PC-9 (cell line): Measurements from ENCODE around the gene VSX1. TPM values are rescaled to one million over a fixed set of nuclear protein-coding genes. Genes with fewer than 3 reads are reported as not detected.

Experiments used
- BruUV-seq: library from RNA; stranded (reverse); fragments of 400-500 nt; replicated peaks from 2 replicates; lab custom pipeline; 2021; lab: Mats Ljungman, UMichigan
- CTCF ChIA-PET: fragments of 300-600 bp; sonication (Branson Sonifier 250); formaldehyde crosslinking; loops from one replicate; lab custom pipeline; 2022; ENCODE audit warnings: antibody characterized with exemption; lab: Charles Lee
- POLR2A ChIA-PET: fragments of 300-600 bp; sonication (Branson Sonifier 250); formaldehyde crosslinking; loops from one replicate; lab custom pipeline; 2022; ENCODE audit warnings: antibody characterized with exemption; ENCODE audit not compliant: unreplicated experiment; lab: Charles Lee
- DNase-seq, 2 experiments: peaks; one replicate each; pipeline versions ENCODE4 v3.0.0 to v3.0.0-alpha.2; 2015 to 2022; ENCODE audit warnings: mixed read lengths in 1 of 2
- H2AFZ ChIP-seq: fragments of 200-600 bp; sonication (generic); 2 replicates; pipeline ENCODE4 v1.8.1; 2017; ENCODE audit warnings: antibody characterized with exemption
- H3F3A ChIP-seq: fragments of 200-600 bp; sonication (generic); 2 replicates; pipeline ENCODE4 v1.8.1; 2017; ENCODE audit warnings: antibody characterized with exemption, mild to moderate bottlenecking, low read depth; ENCODE audit not compliant: insufficient read depth
- H3K27ac ChIP-seq: fragments of 200-600 bp; sonication (generic); 2 replicates; pipeline ENCODE4 v1.6.1; 2016; ENCODE audit warnings: mixed run types
- H3K27me3 ChIP-seq: fragments of 200-600 bp; sonication (generic); 2 replicates; pipeline ENCODE4 v1.6.1; 2016; ENCODE audit warnings: low read depth, mixed run types; ENCODE audit not compliant: insufficient read depth
- H3K36me3 ChIP-seq: fragments of 200-600 bp; sonication (generic); 2 replicates; pipeline ENCODE4 v1.6.1; 2016; ENCODE audit warnings: low read depth, mixed run types
- H3K4me1 ChIP-seq: fragments of 200-600 bp; sonication (generic); replicated peaks from 2 replicates; pipeline ENCODE4 v1.6.1; 2016; ENCODE audit warnings: mixed run types; ENCODE audit not compliant: insufficient read depth
- H3K4me2 ChIP-seq: fragments of 200-600 bp; sonication (generic); 2 replicates; pipeline ENCODE4 v1.6.1; 2017; ENCODE audit warnings: mixed run types
- H3K4me3 ChIP-seq: fragments of 200-600 bp; sonication (generic); 2 replicates; pipeline ENCODE4 v1.6.1; 2016; ENCODE audit warnings: mixed run types
- H3K79me2 ChIP-seq: fragments of 200-600 bp; sonication (generic); 2 replicates; pipeline ENCODE4 v1.6.1; 2017; ENCODE audit warnings: low read depth, mixed run types
- H3K9me2 ChIP-seq: fragments of 200-600 bp; sonication (generic); 2 replicates; pipeline ENCODE4 v1.8.1; 2017; ENCODE audit warnings: mild to moderate bottlenecking; ENCODE audit not compliant: insufficient read depth
- H3K9me3 ChIP-seq: fragments of 200-600 bp; sonication (generic); 2 replicates; pipeline ENCODE4 v1.8.1; 2016; ENCODE audit warnings: low read depth; ENCODE audit not compliant: insufficient read depth
- H4K20me1 ChIP-seq: fragments of 200-600 bp; sonication (generic); 2 replicates; pipeline ENCODE4 v1.8.1; 2017; ENCODE audit not compliant: insufficient read depth
- CTCF ChIP-seq: fragments of 200-600 bp; sonication (generic); conservative IDR thresholded peaks from 2 replicates; pipeline ENCODE4 v1.6.1; 2017; ENCODE audit warnings: mixed run types, antibody characterized with exemption, mild to moderate bottlenecking, moderate library complexity
- EZH2 ChIP-seq: fragments of 200-600 bp; sonication (generic); IDR thresholded peaks from 2 replicates; pipeline ENCODE4 v1.8.0; 2017; ENCODE audit warnings: antibody characterized with exemption, low read depth
- intact Hi-C: fragments of 100-400 bp; cut with micrococcal nuclease; formaldehyde crosslinking; loops from one replicate; pipeline ENCODE4 v1.10.0; 2022; ENCODE audit not compliant: unreplicated experiment
- total RNA-seq: library from RNA; stranded (reverse); gene quantifications from 2 replicates; pipeline ENCODE4 v1.2.3, GENCODE V29; 2021

Gene VSX1
- total RNA-seq, 1 experiment from 2014 or later: 1.5 TPM

- no peaks in the 10 kb centered on the region for H3K27me3 ChIP-seq
- H3F3A ChIP-seq: no peaks in the 10 kb centered on the region
- H3K4me1 ChIP-seq: no peaks in the 10 kb centered on the region
- no peaks in the 10 kb centered on the region for H4K20me1 ChIP-seq
- ChIA-PET POLR2A (no interaction called here), CTCF (no interaction called here)
- H3K27ac ChIP-seq: no peak overlapping the region
- TF ChIP-seq EZH2 (no peak), CTCF (no peak)
- intact Hi-C loops: no loop called here
- H3K4me3 ChIP-seq: no peak overlapping the region
- no peak overlapping the region for H2AFZ ChIP-seq
- H3K36me3 ChIP-seq: no peaks in the 10 kb centered on the region
- BruUV-seq: no TSS peak
- H3K9me3 ChIP-seq: no peaks in the 10 kb centered on the region
- no peaks in the 10 kb centered on the region for H3K9me2 ChIP-seq
- DNase-seq: no peak
- no peaks in the 10 kb centered on the region for H3K79me2 ChIP-seq
- no peak overlapping the region for H3K4me2 ChIP-seq
Measured at GRCh38 chr20:25032065-25032477, 49.9 kb downstream of the VSX1 start.

- TF ChIP-seq EZH2 (no peak), CTCF (no peak)
- no peaks in the 10 kb centered on the region for H3K79me2 ChIP-seq
- H2AFZ ChIP-seq: no peak overlapping the region
- no peak for DNase-seq
- no peaks in the 10 kb centered on the region for H3K9me2 ChIP-seq
- no peak overlapping the region for H3K27ac ChIP-seq
- ChIA-PET POLR2A (no interaction called here), CTCF (no interaction called here)
- BruUV-seq: no TSS peak
- H3K4me1 ChIP-seq: no peaks in the 10 kb centered on the region
- H3K9me3 ChIP-seq: no peaks in the 10 kb centered on the region
- H3F3A ChIP-seq: no peaks in the 10 kb centered on the region
- intact Hi-C loops: no loop called here
- no peaks in the 10 kb centered on the region for H4K20me1 ChIP-seq
- no peak overlapping the region for H3K4me2 ChIP-seq
- no peak overlapping the region for H3K4me3 ChIP-seq
- H3K36me3 ChIP-seq: no peaks in the 10 kb centered on the region
- no peaks in the 10 kb centered on the region for H3K27me3 ChIP-seq
Measured at GRCh38 chr20:25031241-25031640, 50.7 kb downstream of the VSX1 start.

- ChIA-PET POLR2A (no interaction called here), CTCF (no interaction called here)
- H3K79me2 ChIP-seq: no peaks in the 10 kb centered on the region
- no peaks in the 10 kb centered on the region for H3F3A ChIP-seq
- no peak for DNase-seq
- no peak for TF ChIP-seq EZH2
- no peak for TF ChIP-seq CTCF
- no peak overlapping the region for H3K4me2 ChIP-seq
- H3K27me3 ChIP-seq: no peaks in the 10 kb centered on the region
- BruUV-seq: no TSS peak
- no peaks in the 10 kb centered on the region for H4K20me1 ChIP-seq
- H3K36me3 ChIP-seq: no peaks in the 10 kb centered on the region
- H3K27ac ChIP-seq: no peak overlapping the region
- intact Hi-C loops: no loop called here
- no peak overlapping the region for H3K4me3 ChIP-seq
- H3K9me2 ChIP-seq: no peaks in the 10 kb centered on the region
- H2AFZ ChIP-seq: no peak overlapping the region
- H3K9me3 ChIP-seq: no peaks in the 10 kb centered on the region
- no peaks in the 10 kb centered on the region for H3K4me1 ChIP-seq
Measured at GRCh38 chr20:25030649-25031207, 51.2 kb downstream of the VSX1 start.
